ENCODE results near the gene PKP1.

GRCh38 chr1:201334325-201335173 lies 51.2 kb downstream of the PKP1 start:
- TF ChIP-seq CTCF (IDR thresholded peaks at IDR 0.05; ENCODE audit: low read length) (no peak), EZH2 (IDR thresholded peaks at IDR 0.05; ENCODE audit: borderline replicate concordance, low read length) (no peak)
